Heart left ventricle (tissue), 13 donors: ENCODE results near the gene EDC4.

Source experiments
- CTCF ChIP-seq, 12 donors: fragments of 200-600 bp; sonication (generic) in 4 of 12; IDR thresholded peaks; one replicate each; pipeline versions ENCODE4 v1.5.0 to v1.8.0; 2018 to 2022; ENCODE audit warnings: antibody characterized with exemption in 12 of 12, mild to moderate bottlenecking in 5 of 12
- POLR2A ChIP-seq, 2 donors: fragments of 450-650 bp; IDR thresholded peaks; one replicate each; pipeline ENCODE4 v1.6.1; 2017; ENCODE audit warnings: antibody characterized with exemption in 2 of 2, mild to moderate bottlenecking in 2 of 2, moderate library complexity in 2 of 2
- donor health status: ischemic (EF 13 %, LVEDD 7.1; RV severe dilation, severe dysfunction).
- donor health status: DM: no; HTN: yes; CAD: no.
- donor health status: DM: no; HTN: no; CAD: no.
- donor health status: ischemic (EF 25% LVEDD 6.9; RV normal size, moderate dysfunction).
- donor health status: ischemic (EF 25% LVEDD 5.7; RV mildly dilated, moderate dysfunction).
- donor health status: ischemic (EF 35%, LVEDD 5.7; RV mildly dilated, moderate dysfunction).
- donor health status: nonischemic (EF 11% LVEDD 7.7; RV severe dilation, severe dysfunction).
- donor health status: DM: yes; HTN: yes; CAD: no.
- donor health status: PGD.
- donor health status: ischemic (EF 29% LVEDD 5.4; RV normal size, mild dysfunction).
- donor health status: nonischemic (EF 23%, LVEDD 6.1; RV moderate dilation, normal function).

- TF ChIP-seq CTCF (IDR thresholded peaks at IDR 0.05) (peak in 2 of 12 donors; percentile 25 to 26), POLR2A (IDR thresholded peaks at IDR 0.05) (no peak)
Measured at GRCh38 chr16:67917140-67917851, 44.4 kb downstream of the EDC4 start.
